ENCODE measurements around the gene CHST8.
"Not testable (repeated sequence)": the region's sequence is repeated elsewhere in the genome, so short reads cannot be mapped to it uniquely, and the experiment has no call there.

The CHST8 gene

DNA sequence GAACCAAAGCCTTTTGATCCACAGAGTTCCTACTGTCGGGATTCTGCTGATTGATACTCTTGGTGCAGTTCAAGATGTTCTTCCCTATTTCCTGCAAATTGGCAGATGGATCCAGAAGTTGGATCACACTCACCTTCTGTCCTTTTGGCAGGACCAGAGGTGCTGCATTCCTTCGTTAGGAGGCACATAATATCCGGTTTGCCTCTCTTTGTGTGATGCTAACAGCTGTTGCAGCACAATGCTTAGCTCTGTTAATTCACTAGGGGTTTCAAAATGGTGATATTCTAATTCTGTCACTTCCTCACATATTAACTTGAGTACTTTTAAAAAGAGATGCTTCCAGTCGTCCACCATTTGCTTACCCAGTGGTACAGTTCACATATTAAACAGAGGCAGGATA, 15.2 kb upstream of the CHST8 start:
- Mint-ChIP-seq H3K4me1 (no peaks in the 10 kb centered on the region), H3K36me3 (ENCODE audit: low read depth) (no peaks in the 10 kb centered on the region), H3K9me3 (peaks cover 27% of the 10 kb centered on the region), H3K27ac (no peak overlapping the region), H3K4me3 (no peak overlapping the region), H3K27me3 (peaks cover 8% of the 10 kb centered on the region)
- DNase-seq: no peak
- no peak for ATAC-seq

- Mint-ChIP-seq H3K36me3 (ENCODE audit: low read depth) (no peaks in the 10 kb centered on the region), H3K4me1 (no peaks in the 10 kb centered on the region), H3K9me3 (peaks cover 9% of the 10 kb centered on the region), H3K27ac (no peak overlapping the region), H3K4me3 (no peak overlapping the region), H3K27me3 (peaks cover 8% of the 10 kb centered on the region)
- DNase-seq (no peak), ATAC-seq (no peak)
Measured at GRCh38 chr19:33609353-33609752, 12.4 kb upstream of the CHST8 start.

DNA sequence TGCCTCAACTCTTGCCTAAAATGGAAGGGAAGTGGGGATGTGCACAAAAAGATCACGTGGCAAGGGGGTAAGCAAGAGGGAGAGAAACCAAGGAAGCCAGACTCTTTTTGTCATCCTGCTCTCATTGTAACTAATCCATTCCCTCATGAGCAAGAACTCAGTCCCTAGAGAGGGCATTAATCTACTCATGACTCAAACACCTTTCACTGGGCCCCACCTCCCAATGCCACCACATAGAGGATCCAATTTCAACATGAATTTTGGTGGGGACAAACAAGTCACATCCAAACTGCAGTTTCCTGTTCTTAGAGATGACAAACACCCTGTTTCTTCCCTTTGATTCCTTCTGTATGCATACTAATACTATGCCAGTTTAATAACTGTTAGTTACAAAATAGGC, 11.2 kb upstream of the CHST8 start:
- Mint-ChIP-seq H3K4me3 (no peak overlapping the region), H3K27me3 (peaks cover 8% of the 10 kb centered on the region), H3K36me3 (ENCODE audit: low read depth) (no peaks in the 10 kb centered on the region), H3K9me3 (peaks cover 6% of the 10 kb centered on the region), H3K27ac (no peak overlapping the region), H3K4me1 (no peaks in the 10 kb centered on the region)
- DNase-seq (no peak), ATAC-seq (no peak)

DNA sequence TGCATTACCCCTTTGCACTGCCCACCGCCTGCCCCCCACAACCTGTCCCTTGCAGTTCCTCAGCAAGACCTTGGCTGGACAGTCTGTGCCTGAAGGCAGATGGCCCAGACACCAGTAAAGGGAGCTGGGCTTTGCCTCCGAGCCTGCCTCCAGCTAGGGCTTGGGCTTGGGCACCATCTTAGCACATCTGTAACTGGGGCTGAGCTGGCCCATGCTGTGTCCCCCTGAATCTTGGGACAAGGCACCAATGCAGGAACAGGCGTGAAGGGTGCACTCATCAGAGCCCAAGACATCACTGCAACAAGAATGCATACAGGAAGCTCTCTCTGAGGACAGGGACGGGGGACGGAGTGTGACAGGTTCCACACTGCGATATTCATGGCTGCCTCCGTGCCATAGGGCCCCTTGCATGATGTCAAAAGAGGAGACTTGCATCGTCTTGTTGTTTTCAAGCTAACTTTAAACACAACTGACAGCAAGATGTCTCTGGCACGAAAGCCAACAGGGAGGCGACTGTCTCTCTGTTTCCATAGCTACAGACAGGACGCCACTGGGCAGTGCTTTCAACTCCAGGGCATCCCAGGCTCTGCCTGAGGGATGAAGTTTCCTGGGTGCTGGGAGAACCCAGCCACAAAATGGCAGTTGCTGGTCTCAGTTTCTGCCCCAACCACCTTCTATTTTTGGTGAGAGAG, 8.7 kb upstream of the CHST8 start:
- no peaks in the 10 kb centered on the region for H3K36me3 Mint-ChIP-seq (ENCODE audit: low read depth)
- ATAC-seq (no peak), DNase-seq (no peak)
- no peak overlapping the region for H3K4me3 Mint-ChIP-seq
- no peaks in the 10 kb centered on the region for H3K4me1 Mint-ChIP-seq
- peaks cover 6% of the 10 kb centered on the region for H3K9me3 Mint-ChIP-seq
- peaks cover 2% of the 10 kb centered on the region for H3K27me3 Mint-ChIP-seq
- no peak overlapping the region for H3K27ac Mint-ChIP-seq

- DNase-seq (no peak), ATAC-seq (no peak)
- H3K27ac Mint-ChIP-seq: no peak overlapping the region
- no peaks in the 10 kb centered on the region for H3K4me1 Mint-ChIP-seq
- H3K36me3 Mint-ChIP-seq (ENCODE audit: low read depth): no peaks in the 10 kb centered on the region
- H3K4me3 Mint-ChIP-seq: no peak overlapping the region
- peaks cover 6% of the 10 kb centered on the region for H3K9me3 Mint-ChIP-seq
- H3K27me3 Mint-ChIP-seq: peaks cover 2% of the 10 kb centered on the region
Measured at GRCh38 chr19:33613620-33614000, 8.1 kb upstream of the CHST8 start.

DNA sequence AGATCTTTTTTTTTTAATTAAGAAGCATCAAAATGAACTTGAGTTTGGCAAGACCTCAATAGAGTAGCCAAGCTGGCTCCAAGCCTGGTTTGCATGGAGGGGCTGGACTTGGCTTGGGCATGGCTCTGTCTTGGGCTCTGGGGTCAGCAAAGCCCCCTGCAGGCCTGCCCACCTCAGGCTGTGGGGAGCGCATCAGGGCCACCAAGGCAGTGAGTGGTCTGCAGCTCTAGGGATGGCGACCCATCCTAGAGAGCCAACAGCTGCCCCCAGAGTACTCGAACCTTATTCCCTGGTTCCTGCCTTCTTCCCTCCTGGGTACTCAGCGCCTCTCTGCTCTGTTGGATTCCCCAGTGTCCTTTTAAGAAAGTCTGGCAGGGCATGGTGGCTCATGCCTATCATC, 5.4 kb upstream of the CHST8 start:
- no peaks in the 10 kb centered on the region for H3K36me3 Mint-ChIP-seq (ENCODE audit: low read depth)
- H3K27ac Mint-ChIP-seq: no peak overlapping the region
- no peak for DNase-seq
- H3K9me3 Mint-ChIP-seq: no peaks in the 10 kb centered on the region
- no peak overlapping the region for H3K4me3 Mint-ChIP-seq
- H3K4me1 Mint-ChIP-seq: no peaks in the 10 kb centered on the region
- no peak for ATAC-seq
- peaks cover 21% of the 10 kb centered on the region for H3K27me3 Mint-ChIP-seq

- H3K4me1 Mint-ChIP-seq: no peaks in the 10 kb centered on the region
- peaks cover 21% of the 10 kb centered on the region for H3K27me3 Mint-ChIP-seq
Measured at GRCh38 chr19:33616857-33617256, 4.9 kb upstream of the CHST8 start.

DNA sequence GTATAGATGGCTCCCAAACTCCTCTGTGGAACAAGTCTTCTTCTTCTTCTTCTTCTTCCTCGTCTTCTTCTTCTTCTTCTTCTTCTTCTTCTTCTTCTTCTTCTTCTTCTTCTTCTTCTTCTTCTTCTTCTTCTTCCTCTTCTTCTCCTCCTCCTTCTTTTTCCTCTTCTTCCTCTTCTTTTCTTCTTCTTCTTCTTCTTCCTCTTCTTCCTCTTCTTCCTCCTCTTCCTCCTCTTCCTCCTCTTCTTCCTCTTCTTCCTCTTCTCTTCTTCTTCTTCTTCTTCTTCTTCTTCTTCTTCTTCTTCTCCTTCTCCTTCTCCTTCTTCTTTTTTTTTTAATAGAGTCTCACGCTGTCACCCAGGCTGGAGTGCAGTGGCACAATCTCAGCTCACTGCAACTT, 3.4 kb upstream of the CHST8 start:
- peaks cover 29% of the 10 kb centered on the region for H3K27me3 Mint-ChIP-seq
- H3K9me3 Mint-ChIP-seq; H3K4me1 Mint-ChIP-seq; DNase-seq; ATAC-seq; H3K4me3 Mint-ChIP-seq; H3K36me3 Mint-ChIP-seq (ENCODE audit: low read depth); H3K27ac Mint-ChIP-seq: not testable (repeated sequence)

More at GRCh38 chr19:33616857-33617256, 4.9 kb upstream of the CHST8 start:
- no peak for DNase-seq
- Mint-ChIP-seq H3K9me3 (no peaks in the 10 kb centered on the region), H3K36me3 (ENCODE audit: low read depth) (no peaks in the 10 kb centered on the region), H3K27ac (no peak overlapping the region), H3K4me3 (no peak overlapping the region)
- ATAC-seq: no peak

- no peak for ATAC-seq
- H3K36me3 Mint-ChIP-seq (ENCODE audit: low read depth): no peaks in the 10 kb centered on the region
- no peak for DNase-seq
- H3K4me1 Mint-ChIP-seq: no peaks in the 10 kb centered on the region
- no peak overlapping the region for H3K27ac Mint-ChIP-seq
- H3K4me3 Mint-ChIP-seq: no peak overlapping the region
- no peaks in the 10 kb centered on the region for H3K9me3 Mint-ChIP-seq
- H3K27me3 Mint-ChIP-seq: peaks cover 33% of the 10 kb centered on the region
Measured at GRCh38 chr19:33618884-33619283, 2.9 kb upstream of the CHST8 start.

GRCh38 chr19:33620611-33621010, 1.1 kb upstream of the CHST8 start:
- DNase-seq: no peak
- Mint-ChIP-seq H3K4me3 (no peak overlapping the region), H3K27ac (no peak overlapping the region), H3K4me1 (no peaks in the 10 kb centered on the region), H3K36me3 (ENCODE audit: low read depth) (no peaks in the 10 kb centered on the region), H3K9me3 (no peaks in the 10 kb centered on the region), H3K27me3 (peaks cover 47% of the 10 kb centered on the region)
- no peak for ATAC-seq

- DNase-seq: no peak
Measured at GRCh38 chr19:33621065-33621785, 528 bp upstream of the CHST8 start.

GRCh38 chr19:33622505-33622808, 704 bp downstream of the CHST8 start:
- H3K27me3 Mint-ChIP-seq: peaks cover 50% of the 10 kb centered on the region
- ATAC-seq: no peak
- no peak overlapping the region for H3K27ac Mint-ChIP-seq
- no peak for DNase-seq
- H3K9me3 Mint-ChIP-seq: no peaks in the 10 kb centered on the region
- no peaks in the 10 kb centered on the region for H3K4me1 Mint-ChIP-seq
- no peaks in the 10 kb centered on the region for H3K36me3 Mint-ChIP-seq (ENCODE audit: low read depth)
- H3K4me3 Mint-ChIP-seq: no peak overlapping the region

More at GRCh38 chr19:33621065-33621785, 528 bp upstream of the CHST8 start:
- H3K4me3 Mint-ChIP-seq: no peak overlapping the region
- H3K36me3 Mint-ChIP-seq (ENCODE audit: low read depth): no peaks in the 10 kb centered on the region
- peaks cover 51% of the 10 kb centered on the region for H3K27me3 Mint-ChIP-seq
- H3K9me3 Mint-ChIP-seq: no peaks in the 10 kb centered on the region
- ATAC-seq: no peak
- no peak overlapping the region for H3K27ac Mint-ChIP-seq
- no peaks in the 10 kb centered on the region for H3K4me1 Mint-ChIP-seq

DNA sequence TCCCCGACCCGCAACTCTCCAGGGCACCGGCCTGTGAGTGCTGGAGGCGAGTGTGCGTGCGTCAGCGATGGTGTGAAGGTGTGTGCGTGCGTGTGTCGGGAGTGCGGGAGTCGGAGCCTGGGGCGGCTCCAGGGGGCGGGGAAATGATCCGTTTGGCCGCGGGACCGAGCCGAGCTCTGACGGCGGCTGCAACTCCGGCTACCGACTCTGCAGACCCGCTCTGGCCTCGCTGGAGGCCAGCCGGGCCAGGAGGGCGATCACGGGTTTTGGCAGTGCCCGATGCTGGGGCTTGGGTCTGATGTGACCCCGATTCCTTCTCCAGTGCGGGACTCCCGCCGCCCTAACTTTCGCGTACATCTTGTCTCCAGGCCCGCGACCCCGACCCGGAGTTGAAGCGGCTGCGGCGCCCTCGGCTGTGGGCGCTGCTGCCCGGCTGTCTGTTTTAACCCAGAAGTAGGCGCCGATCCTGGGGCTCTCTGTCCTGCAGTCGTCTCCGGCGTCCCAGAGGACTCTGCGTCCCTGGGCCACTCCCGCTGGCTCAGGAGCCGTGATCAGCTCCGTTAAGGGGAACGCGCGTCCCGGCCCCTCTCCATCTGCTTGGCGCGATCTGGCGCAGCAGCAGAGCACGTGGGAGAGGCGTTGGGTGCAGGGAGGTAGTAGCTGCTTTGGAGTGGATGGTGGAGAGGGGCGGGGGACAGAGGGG, 1.2 kb downstream of the CHST8 start:
- no peaks in the 10 kb centered on the region for H3K36me3 Mint-ChIP-seq (ENCODE audit: low read depth)
- no peak overlapping the region for H3K27ac Mint-ChIP-seq
- no peak overlapping the region for H3K4me3 Mint-ChIP-seq
- no peaks in the 10 kb centered on the region for H3K9me3 Mint-ChIP-seq
- H3K27me3 Mint-ChIP-seq: peaks cover 51% of the 10 kb centered on the region
- ATAC-seq: no peak
- DNase-seq: no peak
- no peaks in the 10 kb centered on the region for H3K4me1 Mint-ChIP-seq

DNA sequence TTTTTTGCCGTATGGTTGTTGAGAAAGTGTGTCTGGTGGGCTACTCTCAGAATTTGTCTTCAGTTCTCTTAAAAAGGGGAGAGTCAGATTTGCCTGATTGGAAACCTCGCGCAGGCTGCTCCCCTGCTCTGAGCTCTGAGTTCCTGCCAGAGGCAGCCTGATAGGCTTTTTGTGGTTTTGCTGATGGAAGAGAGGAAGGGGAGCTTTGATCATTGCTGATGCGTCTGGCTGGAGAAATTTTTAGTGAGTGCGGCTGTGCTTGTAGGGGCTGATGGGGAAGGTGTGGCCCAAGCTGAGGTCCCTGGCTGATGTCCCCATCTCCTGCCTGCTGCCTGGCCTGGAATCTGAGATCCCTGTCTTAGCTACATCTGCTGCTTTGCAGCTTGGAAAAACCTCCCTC, 2.8 kb downstream of the CHST8 start:
- H3K9me3 Mint-ChIP-seq: no peaks in the 10 kb centered on the region
- no peak overlapping the region for H3K4me3 Mint-ChIP-seq
- no peak overlapping the region for H3K27ac Mint-ChIP-seq
- peaks cover 48% of the 10 kb centered on the region for H3K27me3 Mint-ChIP-seq
- H3K36me3 Mint-ChIP-seq (ENCODE audit: low read depth): no peaks in the 10 kb centered on the region
- no peak for DNase-seq
- H3K4me1 Mint-ChIP-seq: no peaks in the 10 kb centered on the region
- ATAC-seq: no peak

DNA sequence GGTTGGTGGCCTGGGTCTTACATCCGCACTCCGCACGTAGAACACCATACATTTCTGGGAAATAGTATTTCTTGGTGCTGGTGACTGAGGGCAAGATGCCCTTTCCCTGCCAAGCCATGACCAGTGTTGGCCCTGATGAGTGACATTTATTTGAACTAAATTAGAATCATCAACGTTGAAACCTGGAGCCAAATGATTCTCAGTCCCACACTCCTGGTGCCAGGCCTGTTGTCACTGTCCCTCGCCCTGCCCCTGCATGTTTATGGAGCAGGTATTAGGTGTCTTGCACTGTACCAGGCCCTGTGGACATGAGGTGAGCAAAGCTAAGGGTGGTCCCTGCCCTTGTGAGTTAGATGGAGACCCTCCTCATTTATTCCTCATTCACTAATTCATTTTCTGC, 5.8 kb downstream of the CHST8 start:
- no peak for DNase-seq
- H3K27me3 Mint-ChIP-seq: peaks cover 32% of the 10 kb centered on the region
- H3K36me3 Mint-ChIP-seq (ENCODE audit: low read depth): no peaks in the 10 kb centered on the region
- no peak for ATAC-seq
- no peaks in the 10 kb centered on the region for H3K4me1 Mint-ChIP-seq
- no peak overlapping the region for H3K4me3 Mint-ChIP-seq
- H3K9me3 Mint-ChIP-seq: no peaks in the 10 kb centered on the region
- no peak overlapping the region for H3K27ac Mint-ChIP-seq
